Measurements from ENCODE around the gene CD274.
"Not testable (repeated sequence)": the region's sequence is repeated elsewhere in the genome, so short reads cannot be mapped to it uniquely, and the experiment has no call there.

- not testable (repeated sequence) for TF ChIP-seq CTCF, MAX (IDR thresholded peaks at IDR 0.05; ENCODE audit: low read depth, low read length)
Observed at GRCh38 chr9:5433328-5433727, 17.0 kb upstream of the CD274 start.
